GM12872 (cell line): ENCODE measurements around the gene KRTAP10-8.
"Not testable (repeated sequence)": the region's sequence is repeated elsewhere in the genome, so short reads cannot be mapped to it uniquely, and the experiment has no call there.

Experiments used
- TF ChIP-seq, protein P1 (sequence below): IDR thresholded peaks from 3 replicates; pipeline ENCODE4 v1.5.1; 2011; ENCODE audit warnings: low read depth, mild to moderate bottlenecking, low read length, moderate library complexity; ENCODE audit not compliant: insufficient read depth

The KRTAP10-8 gene

DNA sequence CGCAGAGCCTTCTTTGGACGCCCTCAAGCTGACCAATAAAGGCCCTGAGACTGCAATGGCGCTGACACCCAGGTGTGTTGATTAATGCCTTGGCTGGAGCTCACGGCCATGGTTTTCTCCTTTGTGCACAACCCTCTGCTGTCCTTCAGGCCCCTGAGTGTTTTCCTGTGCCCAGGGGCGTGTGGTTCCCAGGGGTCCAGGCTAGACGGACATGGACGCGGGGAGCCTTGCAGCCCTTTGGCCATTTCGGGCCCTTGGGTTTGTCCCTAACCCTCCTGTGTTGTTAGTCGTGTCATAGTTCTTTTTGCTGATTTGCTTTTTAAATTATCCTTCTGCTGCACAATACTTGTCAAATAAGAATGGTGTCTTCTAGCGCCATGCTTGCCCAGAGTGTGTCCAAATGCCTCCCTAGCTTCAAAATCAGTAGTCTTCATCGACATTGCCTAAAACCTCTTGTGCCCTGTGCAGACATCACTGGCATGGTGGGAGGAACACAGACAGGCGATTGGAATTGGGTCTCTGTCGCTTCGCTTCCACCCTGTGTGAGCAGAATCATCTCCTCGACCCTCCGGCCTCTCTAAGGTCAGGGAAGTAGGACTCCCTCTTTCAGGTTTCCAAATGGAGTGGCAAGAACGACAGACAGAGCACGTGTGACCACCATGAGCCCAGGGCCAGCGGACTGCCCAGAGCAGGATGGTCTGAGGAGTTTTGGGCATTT, 36.4 kb upstream of the KRTAP10-8 start:
- TF ChIP-seq, protein P1, sequence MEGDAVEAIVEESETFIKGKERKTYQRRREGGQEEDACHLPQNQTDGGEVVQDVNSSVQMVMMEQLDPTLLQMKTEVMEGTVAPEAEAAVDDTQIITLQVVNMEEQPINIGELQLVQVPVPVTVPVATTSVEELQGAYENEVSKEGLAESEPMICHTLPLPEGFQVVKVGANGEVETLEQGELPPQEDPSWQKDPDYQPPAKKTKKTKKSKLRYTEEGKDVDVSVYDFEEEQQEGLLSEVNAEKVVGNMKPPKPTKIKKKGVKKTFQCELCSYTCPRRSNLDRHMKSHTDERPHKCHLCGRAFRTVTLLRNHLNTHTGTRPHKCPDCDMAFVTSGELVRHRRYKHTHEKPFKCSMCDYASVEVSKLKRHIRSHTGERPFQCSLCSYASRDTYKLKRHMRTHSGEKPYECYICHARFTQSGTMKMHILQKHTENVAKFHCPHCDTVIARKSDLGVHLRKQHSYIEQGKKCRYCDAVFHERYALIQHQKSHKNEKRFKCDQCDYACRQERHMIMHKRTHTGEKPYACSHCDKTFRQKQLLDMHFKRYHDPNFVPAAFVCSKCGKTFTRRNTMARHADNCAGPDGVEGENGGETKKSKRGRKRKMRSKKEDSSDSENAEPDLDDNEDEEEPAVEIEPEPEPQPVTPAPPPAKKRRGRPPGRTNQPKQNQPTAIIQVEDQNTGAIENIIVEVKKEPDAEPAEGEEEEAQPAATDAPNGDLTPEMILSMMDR, result no peak

- TF ChIP-seq, protein P1, result no peak
These were observed 35.9 kb upstream of the KRTAP10-8 start for GRCh38 chr21:44576025-44576420.

DNA sequence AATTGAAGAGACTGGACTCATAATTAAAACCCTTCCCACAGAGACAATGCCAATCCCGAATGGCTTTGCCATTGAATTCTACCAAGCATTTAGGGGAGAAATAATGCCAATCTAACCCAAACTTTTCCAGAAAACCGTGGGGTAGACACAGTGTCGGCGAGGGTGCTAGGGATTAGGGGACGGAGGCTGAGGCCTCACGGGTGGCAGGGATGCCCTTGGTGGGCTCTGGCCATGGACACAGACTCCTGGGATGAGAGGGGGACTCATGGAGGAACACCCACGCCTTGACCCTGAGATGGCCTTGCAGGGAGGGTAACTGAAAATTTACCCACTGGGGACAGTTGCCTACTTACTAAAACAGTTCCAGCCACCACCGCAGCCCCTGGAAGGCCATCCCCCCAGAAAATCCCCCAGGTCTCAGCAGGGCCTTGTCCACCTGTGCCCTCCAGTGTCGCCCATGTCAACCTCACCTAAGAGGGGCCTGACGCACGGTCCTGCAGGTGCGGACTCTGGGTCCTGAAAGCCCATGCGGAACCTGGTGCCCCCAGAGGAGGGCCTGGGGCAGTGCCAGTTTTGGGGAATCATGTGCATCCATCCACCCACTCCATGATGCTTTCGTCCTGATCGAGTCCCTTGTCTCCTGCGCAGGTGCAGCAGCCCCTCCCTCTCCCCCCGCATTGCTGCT, 33.4 kb upstream of the KRTAP10-8 start:
- TF ChIP-seq, protein P1, result no peak

- TF ChIP-seq, protein P1, result no peak
These were observed 32.6 kb upstream of the KRTAP10-8 start for GRCh38 chr21:44579056-44579832.

DNA sequence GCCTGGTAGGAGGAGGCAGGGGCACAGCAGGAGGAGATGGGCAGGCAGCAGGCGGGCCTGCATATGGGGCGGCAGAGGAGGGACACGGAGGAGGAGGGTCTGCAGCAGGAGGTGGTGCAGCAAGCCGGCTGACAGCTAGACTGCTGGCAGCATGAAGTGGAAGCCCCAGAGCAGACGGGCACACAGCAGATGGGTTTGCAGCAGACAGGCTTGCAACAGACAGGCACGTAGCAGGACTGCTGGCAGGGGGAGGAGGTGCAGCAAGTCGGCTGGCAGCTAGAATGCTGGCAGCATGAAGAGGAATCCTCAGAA, 32.1 kb upstream of the KRTAP10-8 start:
- TF ChIP-seq, protein P1, result no peak

DNA sequence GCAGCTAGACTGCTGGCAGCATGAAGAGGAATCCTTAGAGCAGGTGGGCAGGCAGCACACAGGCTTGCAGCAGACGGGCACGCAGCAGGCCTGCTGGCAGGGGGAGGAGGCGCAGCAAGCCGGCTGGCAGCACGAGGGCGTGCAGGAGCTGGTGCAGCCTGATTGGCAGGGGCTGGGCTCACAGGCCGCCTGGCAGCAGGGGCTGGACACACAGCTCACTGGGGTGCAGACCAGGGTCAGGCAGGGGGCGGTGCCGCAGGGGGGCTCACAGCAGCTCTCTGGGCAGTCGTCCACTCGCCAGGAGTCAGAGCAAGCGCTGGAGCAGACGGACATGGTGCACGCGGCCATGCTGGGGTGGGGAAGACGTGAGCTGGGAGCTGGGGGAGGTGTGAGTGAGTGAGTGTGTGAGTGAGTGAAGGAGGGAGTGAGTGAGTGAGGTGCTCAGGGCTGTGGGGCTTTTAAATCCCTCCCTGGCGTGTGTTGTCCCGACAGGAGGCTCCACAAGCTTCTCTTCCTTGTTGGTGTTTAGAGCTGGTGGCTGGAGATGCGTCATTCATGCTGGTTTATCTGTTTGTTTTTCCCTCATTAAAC, 31.6 kb upstream of the KRTAP10-8 start, which contains the start of gene KRTAP10-5:
TSS of gene KRTAP10-5 (minus strand) at position 374 of the 591 bp plus-strand sequence. CDS start at position 348, 26 bp downstream.
- TF ChIP-seq, protein P1, result not testable (repeated sequence)

DNA sequence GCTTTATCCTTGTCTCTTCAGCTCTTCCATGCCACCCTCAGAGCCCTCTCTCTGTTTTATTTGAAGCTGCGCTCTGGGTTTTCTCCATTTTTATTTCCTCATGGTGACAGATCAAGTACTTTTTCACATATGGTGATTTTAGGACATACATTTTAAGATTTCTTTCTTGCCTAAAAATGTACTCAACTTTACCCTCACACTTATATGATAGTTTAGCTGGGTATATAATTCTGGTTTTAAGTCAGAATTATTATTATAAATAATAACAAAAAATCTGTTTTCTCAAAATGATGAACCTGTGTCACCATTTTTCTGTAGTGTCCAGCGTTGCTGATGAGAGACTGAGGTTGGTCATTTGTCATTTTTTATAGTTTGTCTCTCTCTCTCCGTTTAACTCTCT, 30.7 kb upstream of the KRTAP10-8 start:
- TF ChIP-seq, protein P1, result no peak
